Chondrocyte (in vitro differentiated cells): ENCODE measurements around the gene KLHL13. TPM values are rescaled to one million over a fixed set of nuclear protein-coding genes. Genes with fewer than 3 reads are reported as not detected.
"Not testable (repeated sequence)": the region's sequence is repeated elsewhere in the genome, so short reads cannot be mapped to it uniquely, and the experiment has no call there.

Experiments used
- DNase-seq: peaks from one replicate; pipeline ENCODE4 v3.0.0; 2021; ENCODE audit warnings: mixed read lengths, low spot score
- H3K27ac Mint-ChIP-seq: one replicate; pipeline ENCODE4 v1.8.0; 2021; ENCODE audit warnings: mild to moderate bottlenecking, moderate library complexity, mixed read lengths; ENCODE audit not compliant: unreplicated experiment
- H3K27me3 Mint-ChIP-seq: 2 replicates; pipeline ENCODE4 v1.8.0; 2021; ENCODE audit warnings: low read depth, mixed read lengths
- H3K36me3 Mint-ChIP-seq: 2 replicates; pipeline ENCODE4 v1.8.0; 2021; ENCODE audit warnings: low read depth, mixed read lengths
- H3K4me1 Mint-ChIP-seq: 2 replicates; pipeline ENCODE4 v1.8.0; 2021; ENCODE audit warnings: low read depth, mild to moderate bottlenecking, mixed read lengths
- H3K4me3 Mint-ChIP-seq: one replicate; pipeline ENCODE4 v1.8.0; 2021; ENCODE audit warnings: mild to moderate bottlenecking, moderate library complexity, mixed read lengths; ENCODE audit not compliant: unreplicated experiment
- H3K9me3 Mint-ChIP-seq: 2 replicates; pipeline ENCODE4 v1.8.0; 2021; ENCODE audit warnings: low read depth, mixed read lengths
- CTCF ChIP-seq: fragments of 200-600 bp; sonication (generic); IDR thresholded peaks from 2 replicates; pipeline ENCODE4 v1.5.0; 2021; ENCODE audit warnings: antibody characterized with exemption, mild to moderate bottlenecking, moderate library complexity
- total RNA-seq: library from RNA; stranded (reverse); gene quantifications from 3 replicates; pipeline ENCODE4 v1.2.1, GENCODE V29; 2021

Gene KLHL13
- total RNA-seq, 1 donor from 2014 or later: 0.45 TPM

GRCh38 chrX:118152721-118153120 is 36.1 kb upstream of the KLHL13 start:
- Mint-ChIP-seq H3K27me3 (peaks cover 2% of the 10 kb centered on the region), H3K4me1 (no peaks in the 10 kb centered on the region), H3K4me3 (no peak overlapping the region), H3K36me3 (no peaks in the 10 kb centered on the region), H3K9me3 (no peaks in the 10 kb centered on the region), H3K27ac (no peak overlapping the region)
- DNase-seq: no peak
- TF ChIP-seq CTCF: no peak

GRCh38 chrX:118148737-118149136 is 32.1 kb upstream of the KLHL13 start:
- Mint-ChIP-seq H3K27me3 (peaks cover 2% of the 10 kb centered on the region), H3K27ac (no peak overlapping the region), H3K4me1 (no peaks in the 10 kb centered on the region), H3K36me3 (no peaks in the 10 kb centered on the region), H3K9me3 (peaks cover 2% of the 10 kb centered on the region), H3K4me3 (no peak overlapping the region)
- no peak for TF ChIP-seq CTCF
- DNase-seq: no peak

- H3K36me3 Mint-ChIP-seq, H3K9me3 Mint-ChIP-seq, H3K27me3 Mint-ChIP-seq, H3K27ac Mint-ChIP-seq, H3K4me1 Mint-ChIP-seq, DNase-seq, H3K4me3 Mint-ChIP-seq: not testable (repeated sequence)
These were observed 31.2 kb upstream of the KLHL13 start for GRCh38 chrX:118147771-118148170.

GRCh38 chrX:118143578-118143977 is 27.0 kb upstream of the KLHL13 start:
- no peak for TF ChIP-seq CTCF
- Mint-ChIP-seq H3K27ac (no peak overlapping the region), H3K4me3 (no peak overlapping the region), H3K9me3 (peaks cover 5% of the 10 kb centered on the region), H3K27me3 (peaks cover 2% of the 10 kb centered on the region), H3K4me1 (no peaks in the 10 kb centered on the region), H3K36me3 (no peaks in the 10 kb centered on the region)
- no peak for DNase-seq

- Mint-ChIP-seq H3K4me3 (no peak overlapping the region), H3K36me3 (no peaks in the 10 kb centered on the region), H3K27ac (no peak overlapping the region), H3K27me3 (peaks cover 1% of the 10 kb centered on the region), H3K4me1 (peaks cover 6% of the 10 kb centered on the region), H3K9me3 (no peaks in the 10 kb centered on the region)
- TF ChIP-seq CTCF: no peak
- DNase-seq: no peak
These were observed 14.7 kb upstream of the KLHL13 start for GRCh38 chrX:118131336-118131735.

- Mint-ChIP-seq H3K36me3 (no peaks in the 10 kb centered on the region), H3K9me3 (no peaks in the 10 kb centered on the region), H3K27me3 (peaks cover 1% of the 10 kb centered on the region), H3K4me3 (no peak overlapping the region), H3K4me1 (peaks cover 6% of the 10 kb centered on the region), H3K27ac (no peak overlapping the region)
- no peak for TF ChIP-seq CTCF
- DNase-seq: no peak
These were observed 13.1 kb upstream of the KLHL13 start for GRCh38 chrX:118129681-118130080.
